Measurements from ENCODE around the gene RUNX1.

RUNX1 gene

DNA sequence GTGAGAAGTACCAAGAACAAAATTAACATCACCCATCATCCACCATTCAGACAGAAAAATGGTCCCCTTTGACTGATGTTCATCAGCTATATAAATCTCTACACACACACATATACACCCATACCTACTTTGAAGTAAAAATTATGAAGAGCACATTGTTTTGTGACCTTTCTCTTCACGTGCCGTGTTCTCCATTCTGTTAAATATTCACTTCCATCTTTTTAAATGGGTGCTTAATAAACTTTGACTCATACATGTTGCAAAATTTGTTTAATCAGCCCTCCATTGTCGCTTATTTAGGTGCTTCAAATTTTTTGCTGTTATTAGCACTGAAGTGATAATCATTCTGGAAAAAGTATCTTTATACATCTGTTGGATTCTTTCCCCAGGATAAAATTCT is 300.2 kb downstream of the RUNX1 start:
- DNase-seq (ENCODE audit: low spot score), result no peak
- TF ChIP-seq, protein P1, sequence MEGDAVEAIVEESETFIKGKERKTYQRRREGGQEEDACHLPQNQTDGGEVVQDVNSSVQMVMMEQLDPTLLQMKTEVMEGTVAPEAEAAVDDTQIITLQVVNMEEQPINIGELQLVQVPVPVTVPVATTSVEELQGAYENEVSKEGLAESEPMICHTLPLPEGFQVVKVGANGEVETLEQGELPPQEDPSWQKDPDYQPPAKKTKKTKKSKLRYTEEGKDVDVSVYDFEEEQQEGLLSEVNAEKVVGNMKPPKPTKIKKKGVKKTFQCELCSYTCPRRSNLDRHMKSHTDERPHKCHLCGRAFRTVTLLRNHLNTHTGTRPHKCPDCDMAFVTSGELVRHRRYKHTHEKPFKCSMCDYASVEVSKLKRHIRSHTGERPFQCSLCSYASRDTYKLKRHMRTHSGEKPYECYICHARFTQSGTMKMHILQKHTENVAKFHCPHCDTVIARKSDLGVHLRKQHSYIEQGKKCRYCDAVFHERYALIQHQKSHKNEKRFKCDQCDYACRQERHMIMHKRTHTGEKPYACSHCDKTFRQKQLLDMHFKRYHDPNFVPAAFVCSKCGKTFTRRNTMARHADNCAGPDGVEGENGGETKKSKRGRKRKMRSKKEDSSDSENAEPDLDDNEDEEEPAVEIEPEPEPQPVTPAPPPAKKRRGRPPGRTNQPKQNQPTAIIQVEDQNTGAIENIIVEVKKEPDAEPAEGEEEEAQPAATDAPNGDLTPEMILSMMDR (IDR thresholded peaks at IDR 0.05), result no peak
- Histone ChIP-seq H3K27ac (no peak overlapping the region), H3K4me3 (no peak overlapping the region)

DNA sequence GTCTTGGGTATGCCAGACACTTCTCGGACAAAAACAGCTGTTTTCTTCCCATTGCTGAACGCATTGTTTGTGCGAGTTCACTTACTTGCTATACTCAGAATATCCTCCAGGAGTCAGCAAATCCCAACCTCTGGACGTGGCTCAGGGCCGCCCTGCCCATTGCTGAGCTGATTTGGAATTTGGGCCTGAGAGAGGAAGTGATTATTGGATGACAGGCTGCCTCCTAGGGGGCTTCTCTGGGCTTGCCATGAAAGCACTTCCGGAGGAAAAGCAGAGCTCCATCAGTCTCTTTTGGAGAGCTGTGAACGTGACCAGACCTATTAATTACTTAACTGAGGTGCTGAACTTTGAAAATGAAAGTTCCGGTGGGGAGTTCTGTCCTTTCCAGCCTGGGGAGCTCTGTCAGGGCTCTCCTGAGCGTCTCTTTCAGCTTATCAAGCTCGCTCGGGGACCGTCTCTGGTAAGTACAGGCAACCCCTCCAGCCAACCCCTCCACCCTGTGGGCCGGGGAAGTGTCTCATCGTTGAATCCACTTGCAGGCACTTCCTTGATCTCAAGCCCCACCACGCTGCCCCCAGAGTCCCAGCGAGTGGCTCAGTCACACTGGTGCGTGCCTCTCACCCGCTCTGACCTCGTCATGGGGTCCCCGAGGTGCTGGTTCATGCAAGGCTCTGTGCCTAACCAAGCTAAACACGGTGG is 303.4 kb downstream of the RUNX1 start:
- peak overlapping the region; percentile 48 for H3K4me3 ChIP-seq
- TF ChIP-seq, protein P1 (IDR thresholded peaks at IDR 0.05), result peak; percentile 74

DNA sequence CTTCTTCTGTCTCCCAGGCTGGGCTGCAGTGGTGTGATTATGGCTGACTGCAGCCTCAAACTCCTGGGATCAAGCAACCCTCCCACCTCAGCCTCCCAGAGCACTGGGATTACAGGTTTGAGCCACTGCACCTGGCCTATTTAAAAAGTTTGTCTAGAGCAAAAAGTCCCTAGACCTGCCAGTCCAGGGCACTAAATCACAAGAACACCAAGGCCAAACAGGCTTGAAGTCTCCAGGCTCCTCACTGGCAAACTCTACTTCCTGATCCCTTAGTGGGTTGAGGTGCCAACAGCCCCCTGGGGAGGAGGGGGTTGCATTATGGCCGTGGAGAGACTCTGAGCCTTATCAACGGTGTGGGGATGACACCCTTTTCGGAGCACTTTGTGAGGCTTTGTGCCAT is 304.3 kb downstream of the RUNX1 start:
- Histone ChIP-seq H3K27ac (no peak overlapping the region), H3K4me3 (no peak overlapping the region)
- TF ChIP-seq, protein P1 (IDR thresholded peaks at IDR 0.05), result no peak
- DNase-seq (ENCODE audit: low spot score), result no peak

More for the DNA sequence above, 303.4 kb downstream of the RUNX1 start:
- H3K27ac ChIP-seq, result no peak overlapping the region
- peak; percentile 81 for DNase-seq (ENCODE audit: low spot score)

DNA sequence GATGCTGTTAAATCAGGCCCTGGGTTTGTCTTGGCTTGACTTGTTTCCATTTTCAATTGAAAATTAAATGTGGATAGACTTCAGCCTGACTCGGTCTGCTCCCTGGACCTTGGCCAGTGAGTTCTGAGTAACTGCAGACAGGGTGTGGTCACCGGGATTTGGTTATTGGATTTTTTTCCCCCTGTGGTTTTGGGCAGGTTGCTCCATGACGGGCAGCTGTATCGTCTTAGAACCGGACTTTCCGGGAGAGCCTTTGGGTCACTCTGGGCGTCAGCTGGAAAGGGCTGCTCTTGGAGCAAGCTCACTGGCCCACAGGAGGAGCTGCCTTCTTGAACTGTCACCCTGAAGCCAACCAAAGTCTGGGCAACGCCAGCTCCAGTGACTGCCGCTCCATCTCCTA is 305.3 kb downstream of the RUNX1 start:
- TF ChIP-seq, protein P1 (IDR thresholded peaks at IDR 0.05), result no peak
- Histone ChIP-seq H3K27ac (peak overlapping the region in 1 of 2 donors; percentile 13), H3K4me3 (no peak overlapping the region)
- DNase-seq (ENCODE audit: low spot score), result peak; percentile 80

DNA sequence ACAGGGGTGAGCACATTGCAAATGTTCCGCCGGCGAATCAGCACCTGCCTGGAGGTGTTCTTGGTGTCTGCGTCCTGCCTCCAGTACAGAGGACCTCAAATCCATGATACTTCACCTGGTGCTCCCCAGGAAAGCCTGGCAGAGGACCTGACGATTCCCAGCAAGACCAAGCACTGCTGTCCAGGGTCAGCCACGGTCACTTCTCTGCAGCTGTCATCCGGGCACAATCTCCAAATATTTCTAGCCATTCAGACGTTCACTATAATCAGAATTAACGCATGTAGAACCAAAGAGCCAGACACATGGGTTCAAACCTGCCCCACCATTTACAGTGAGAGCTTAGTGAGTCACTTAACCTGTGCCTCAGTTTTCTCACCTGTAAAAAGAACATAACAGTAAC is 305.8 kb downstream of the RUNX1 start:
- H3K4me3 ChIP-seq, result no peak overlapping the region
- DNase-seq (ENCODE audit: low spot score), result no peak
- TF ChIP-seq, protein P1 (IDR thresholded peaks at IDR 0.05), result no peak
- H3K27ac ChIP-seq, result no peak overlapping the region

DNA sequence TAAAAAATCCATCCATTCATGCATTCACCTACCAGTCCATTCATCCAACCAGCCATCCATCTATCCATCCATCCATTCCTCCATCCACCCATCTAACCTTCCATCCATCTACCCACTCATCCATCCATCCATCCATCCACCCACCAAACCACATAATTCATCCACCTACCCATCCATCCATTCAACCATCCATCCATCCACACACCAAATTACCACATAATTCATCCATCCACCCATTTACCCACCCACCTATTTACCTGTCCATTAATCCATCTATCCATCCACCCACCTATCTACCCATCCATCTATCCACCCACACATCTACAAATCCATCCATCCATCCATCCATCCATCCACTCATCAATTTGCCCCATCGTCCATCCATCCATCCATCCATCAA is 308.9 kb downstream of the RUNX1 start:
- TF ChIP-seq, protein P1 (IDR thresholded peaks at IDR 0.05), result no peak
- no peak overlapping the region for H3K27ac ChIP-seq
- no peak for DNase-seq (ENCODE audit: low spot score)
- H3K4me3 ChIP-seq, result no peak overlapping the region
